HepG2 (cell line): Measurements from ENCODE around the gene FGF19.

ENCODE experiments used
- CREM ChIP-seq, 2 experiments: sonication (generic) in 1 of 2; formaldehyde crosslinking in 1 of 2; IDR thresholded peaks; 2 replicates each; pipeline versions ENCODE4 v1.4.0 to v1.6.1; 2016 to 2020; ENCODE audit warnings: antibody characterized with exemption in 1 of 2, mild to moderate bottlenecking in 1 of 2, missing genetic modification reagents in 1 of 2
- NFIC ChIP-seq: IDR thresholded peaks from 2 replicates; pipeline ENCODE4 v1.6.1; 2012; ENCODE audit warnings: mild to moderate bottlenecking, low read length, inconsistent platforms
- POLR2A ChIP-seq, 2 experiments: IDR thresholded peaks; 2 replicates each; pipeline ENCODE4 v1.6.1; 2011; ENCODE audit warnings: low read depth in 2 of 2, low read length in 2 of 2, mild to moderate bottlenecking in 1 of 2, moderate library complexity in 1 of 2; ENCODE audit not compliant: insufficient read depth in 1 of 2
- PTBP1 ChIP-seq: fragments of 200-400 bp; formaldehyde crosslinking; IDR thresholded peaks from 2 replicates; pipeline ENCODE4 v1.6.1; 2018; ENCODE audit warnings: low read length, low read depth; ENCODE audit not compliant: poor library complexity, severe bottlenecking
- TEAD2 ChIP-seq: sonication (generic); formaldehyde crosslinking; IDR thresholded peaks from 2 replicates; pipeline ENCODE4 v1.9.0; 2021; ENCODE audit warnings: missing genetic modification reagents
- ZBTB40 ChIP-seq, 2 experiments: fragments of 450-650 bp in 1 of 2; sonication (generic) in 1 of 2; formaldehyde crosslinking in 1 of 2; IDR thresholded peaks; 2 replicates each; pipeline versions ENCODE4 v1.6.1 to v1.8.0; 2016 to 2022; ENCODE audit warnings: antibody characterized with exemption in 1 of 2, mild to moderate bottlenecking in 1 of 2, missing genetic modification reagents in 1 of 2

GRCh38 chr11:69730500-69730899, 26.7 kb upstream of the FGF19 start:
- TF ChIP-seq PTBP1 (no peak), NFIC (no peak), POLR2A (IDR thresholded peaks at IDR 0.05; ENCODE audit: insufficient read depth in 1 of 2, low read depth in 2 of 2, low read length in 2 of 2) (no peak), CREM (IDR thresholded peaks at IDR 0.05) (no peak), CREM (CRISPR knock-in tag; IDR thresholded peaks at IDR 0.05) (no peak), TEAD2 (CRISPR knock-in tag) (no peak), ZBTB40 (IDR thresholded peaks at IDR 0.05) (no peak), ZBTB40 (CRISPR knock-in tag; IDR thresholded peaks at IDR 0.05) (no peak)
